ENCODE measurements around the gene INF2. TPM values are rescaled to one million over a fixed set of nuclear protein-coding genes. Genes with fewer than 3 reads are reported as not detected.

Gene INF2
- total and polyA plus RNA-seq, 9 of the 15 experiments (the other 6 are each of a cell fraction or from before 2014, with no cell fraction given): 0.56 to 31.3 (median 7.8) TPM

DNA sequence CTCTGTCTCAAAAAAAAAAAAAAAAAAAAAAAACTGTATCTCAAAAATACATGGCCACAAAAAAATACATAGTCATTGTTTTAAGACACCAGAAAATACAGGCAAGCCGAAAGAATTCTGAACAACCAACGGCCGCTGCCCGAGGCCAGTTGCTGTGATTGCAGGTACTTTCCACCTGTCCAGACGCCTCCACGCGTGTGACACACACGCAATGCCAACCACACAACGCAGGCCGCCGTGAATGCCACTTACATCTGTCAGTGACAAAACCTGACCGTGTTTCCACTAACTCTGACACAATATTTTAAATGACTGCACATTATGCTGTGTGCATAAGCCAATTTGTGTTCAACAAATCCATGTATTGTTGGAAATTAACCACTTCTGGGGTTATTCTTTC lies 22.4 kb upstream of the INF2 start (continued):
- TF ChIP-seq, protein P1, sequence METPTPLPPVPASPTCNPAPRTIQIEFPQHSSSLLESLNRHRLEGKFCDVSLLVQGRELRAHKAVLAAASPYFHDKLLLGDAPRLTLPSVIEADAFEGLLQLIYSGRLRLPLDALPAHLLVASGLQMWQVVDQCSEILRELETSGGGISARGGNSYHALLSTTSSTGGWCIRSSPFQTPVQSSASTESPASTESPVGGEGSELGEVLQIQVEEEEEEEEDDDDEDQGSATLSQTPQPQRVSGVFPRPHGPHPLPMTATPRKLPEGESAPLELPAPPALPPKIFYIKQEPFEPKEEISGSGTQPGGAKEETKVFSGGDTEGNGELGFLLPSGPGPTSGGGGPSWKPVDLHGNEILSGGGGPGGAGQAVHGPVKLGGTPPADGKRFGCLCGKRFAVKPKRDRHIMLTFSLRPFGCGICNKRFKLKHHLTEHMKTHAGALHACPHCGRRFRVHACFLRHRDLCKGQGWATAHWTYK (CRISPR knock-in tag; IDR thresholded peaks at IDR 0.05): no peak
- TF ChIP-seq, protein P2, sequence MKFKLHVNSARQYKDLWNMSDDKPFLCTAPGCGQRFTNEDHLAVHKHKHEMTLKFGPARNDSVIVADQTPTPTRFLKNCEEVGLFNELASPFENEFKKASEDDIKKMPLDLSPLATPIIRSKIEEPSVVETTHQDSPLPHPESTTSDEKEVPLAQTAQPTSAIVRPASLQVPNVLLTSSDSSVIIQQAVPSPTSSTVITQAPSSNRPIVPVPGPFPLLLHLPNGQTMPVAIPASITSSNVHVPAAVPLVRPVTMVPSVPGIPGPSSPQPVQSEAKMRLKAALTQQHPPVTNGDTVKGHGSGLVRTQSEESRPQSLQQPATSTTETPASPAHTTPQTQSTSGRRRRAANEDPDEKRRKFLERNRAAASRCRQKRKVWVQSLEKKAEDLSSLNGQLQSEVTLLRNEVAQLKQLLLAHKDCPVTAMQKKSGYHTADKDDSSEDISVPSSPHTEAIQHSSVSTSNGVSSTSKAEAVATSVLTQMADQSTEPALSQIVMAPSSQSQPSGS (CRISPR knock-in tag; IDR thresholded peaks at IDR 0.05): no peak
- no peak for TF ChIP-seq ZNF444 (CRISPR knock-in tag; IDR thresholded peaks at IDR 0.05)
- TF ChIP-seq NCOA6 (IDR thresholded peaks at IDR 0.05): no peak
- TF ChIP-seq NUFIP1 (IDR thresholded peaks at IDR 0.05; ENCODE audit: partially characterized antibody): no peak
- TF ChIP-seq ZNF316 (IDR thresholded peaks at IDR 0.05): no peak

DNA sequence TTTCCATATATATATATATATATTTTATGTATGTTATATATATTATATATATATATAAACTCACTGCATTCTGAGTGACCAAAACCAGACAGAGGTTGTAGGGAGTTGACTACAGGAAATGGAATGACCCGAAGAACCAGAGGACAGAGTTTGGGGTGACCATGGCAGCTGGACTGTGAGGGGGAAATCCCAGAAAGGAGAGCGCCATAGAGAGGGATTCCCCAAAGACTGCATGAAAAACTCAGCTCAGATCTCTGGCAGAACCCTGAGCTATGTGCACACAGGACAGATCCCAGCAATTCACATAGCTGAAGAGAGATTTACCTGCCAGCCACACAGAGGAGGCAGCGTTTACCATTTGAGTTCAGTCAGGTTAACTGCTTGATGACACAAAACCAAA lies 19.7 kb upstream of the INF2 start:
- ATAC-seq: no peak
- 0% methylated on average over 3 of the region's 3 CpGs for WGBS (ENCODE audit: insufficient coverage, low coverage, missing lambda C conversion rate)

More for the DNA sequence above, 19.7 kb upstream of the INF2 start:
- H3K27ac ChIP-seq (ENCODE audit: extremely low read depth, low read depth, low read length): no peak overlapping the region
- intact Hi-C loops (cut with micrococcal nuclease): no loop called here
- H3K4me2 ChIP-seq (ENCODE audit: insufficient read depth, low read length): no peak overlapping the region
- H3K9me1 ChIP-seq (ENCODE audit: control insufficient read depth, insufficient read depth, low read length): no peaks in the 10 kb centered on the region
- BruUV-seq (replicated peaks): no TSS peak
- CTCF ChIA-PET (ENCODE audit: low intra/inter-chr PET ratio): no interaction called here
- no peaks in the 10 kb centered on the region for H3K36me3 ChIP-seq (ENCODE audit: control insufficient read depth, insufficient read depth, low read length)
- POLR2A ChIA-PET: no interaction called here
- no peaks in the 10 kb centered on the region for H3K9me3 ChIP-seq (replicated peaks; ENCODE audit: control insufficient read depth, insufficient read depth, low read depth, low read length)
- H3K4me3 ChIP-seq: no peak overlapping the region
- in situ Hi-C loops (cut with MboI): no loop called here
- FAIRE-seq (no peak), DNase-seq (ENCODE audit: extremely low read depth in 1 of 4, low spot score in 3 of 4) (no peak)
- H2AFZ ChIP-seq (ENCODE audit: low read depth, low read length): no peak overlapping the region
- TF ChIP-seq RNF2 (IDR thresholded peaks at IDR 0.05) (no peak), ZNF644 (tag; IDR thresholded peaks at IDR 0.05; ENCODE audit: low read depth) (no peak), ZNF436 (CRISPR knock-in tag; IDR thresholded peaks at IDR 0.05) (no peak), KDM4B (IDR thresholded peaks at IDR 0.05; ENCODE audit: borderline replicate concordance in 2 of 2, low read depth in 1 of 2) (no peak), ETV5 (CRISPR knock-in tag; IDR thresholded peaks at IDR 0.05; ENCODE audit: low read depth) (no peak), SREBF1 (IDR thresholded peaks at IDR 0.05; ENCODE audit: borderline replicate concordance, low read depth, low read length) (no peak), DDX20 (tag; IDR thresholded peaks at IDR 0.05; ENCODE audit: low read depth) (no peak), NBN (IDR thresholded peaks at IDR 0.05; ENCODE audit: low read depth) (no peak), TCF3 (CRISPR knock-in tag; IDR thresholded peaks at IDR 0.05) (no peak), TBL1XR1 (IDR thresholded peaks at IDR 0.05; ENCODE audit: low read length in 2 of 2) (no peak), ZBTB17 (CRISPR knock-in tag; IDR thresholded peaks at IDR 0.05) (no peak), BACH1 (tag; IDR thresholded peaks at IDR 0.05) (no peak), SMARCC2 (IDR thresholded peaks at IDR 0.05; ENCODE audit: low read depth) (no peak), CBX5 (IDR thresholded peaks at IDR 0.05; ENCODE audit: borderline replicate concordance, low read depth) (no peak)
- TF ChIP-seq, protein P3, sequence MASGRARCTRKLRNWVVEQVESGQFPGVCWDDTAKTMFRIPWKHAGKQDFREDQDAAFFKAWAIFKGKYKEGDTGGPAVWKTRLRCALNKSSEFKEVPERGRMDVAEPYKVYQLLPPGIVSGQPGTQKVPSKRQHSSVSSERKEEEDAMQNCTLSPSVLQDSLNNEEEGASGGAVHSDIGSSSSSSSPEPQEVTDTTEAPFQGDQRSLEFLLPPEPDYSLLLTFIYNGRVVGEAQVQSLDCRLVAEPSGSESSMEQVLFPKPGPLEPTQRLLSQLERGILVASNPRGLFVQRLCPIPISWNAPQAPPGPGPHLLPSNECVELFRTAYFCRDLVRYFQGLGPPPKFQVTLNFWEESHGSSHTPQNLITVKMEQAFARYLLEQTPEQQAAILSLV (tag; IDR thresholded peaks at IDR 0.05): no peak
- no peaks in the 10 kb centered on the region for H3K79me2 ChIP-seq (ENCODE audit: control insufficient read depth, insufficient read depth, low read length)
- H4K20me1 ChIP-seq (replicated peaks; ENCODE audit: control insufficient read depth, insufficient read depth, low read length): no peaks in the 10 kb centered on the region
- peaks cover 0 to 12% of the 10 kb centered on the region in 2 experiments; a peak in 2 of 5 replicates for H3K4me1 ChIP-seq (replicated peaks in 1 of 2; ENCODE audit: control insufficient read depth in 2 of 2, insufficient read depth in 2 of 2, low read length in 2 of 2)
- peaks cover 10 to 18% of the 10 kb centered on the region in 2 experiments; a peak in 4 of 5 replicates for H3K27me3 ChIP-seq (ENCODE audit: control insufficient read depth in 2 of 2, insufficient read depth in 2 of 2, low read length in 2 of 2)
- no peak overlapping the region for H3K9ac ChIP-seq (ENCODE audit: insufficient read depth in 1 of 2, low read depth in 2 of 2, low read length in 2 of 2)

Measured in K562 (cell line).